HG03460 (cell line): ENCODE results near the gene SYN1.
"Not testable (repeated sequence)": the region's sequence is repeated elsewhere in the genome, so short reads cannot be mapped to it uniquely, and the experiment has no call there.

ENCODE experiments used
- ATAC-seq: cut with Tn5 transposase; IDR thresholded peaks from one replicate; pipeline ENCODE4 v1.9.1; 2021; ENCODE audit not compliant: unreplicated experiment

SYN1 gene

DNA sequence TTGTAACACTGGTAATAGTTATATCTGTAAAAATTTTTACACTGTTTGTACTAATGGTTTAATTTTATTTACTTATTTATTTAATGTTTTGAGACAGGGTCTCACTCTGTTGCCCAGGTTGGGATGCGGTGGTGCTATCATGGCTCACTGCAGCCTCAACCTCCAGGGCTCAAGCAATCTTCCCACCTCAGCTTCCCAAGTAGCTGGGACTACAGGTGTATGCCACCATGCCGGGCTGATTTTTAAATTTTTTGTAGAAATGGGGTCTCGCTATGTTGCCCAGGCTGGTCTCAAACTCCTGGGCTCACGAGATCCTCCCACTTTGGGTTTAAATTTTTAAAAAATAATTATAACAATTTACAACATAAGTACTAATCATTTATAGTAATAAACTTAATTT, 16.5 kb downstream of the SYN1 start:
- not testable (repeated sequence) for ATAC-seq

DNA sequence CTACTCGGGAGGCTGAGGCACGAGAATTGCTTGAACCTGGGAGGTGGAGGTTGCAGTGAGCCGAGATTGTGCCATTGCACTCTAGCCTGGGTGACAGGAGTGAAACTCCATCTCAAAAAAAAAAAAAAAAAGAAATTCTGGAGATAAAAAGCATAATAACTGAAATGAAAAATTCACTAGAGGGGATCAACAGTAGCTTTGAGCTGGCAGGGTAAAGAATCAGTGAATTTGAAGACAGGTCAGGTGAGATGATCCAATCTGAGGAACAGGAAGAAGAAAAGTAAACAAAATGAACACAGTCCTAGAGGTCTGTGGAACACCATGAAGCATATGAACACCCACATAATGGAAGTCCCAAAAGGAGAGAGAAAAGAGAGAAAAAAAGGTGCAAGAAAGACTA, 22.4 kb downstream of the SYN1 start:
- ATAC-seq = no peak

DNA sequence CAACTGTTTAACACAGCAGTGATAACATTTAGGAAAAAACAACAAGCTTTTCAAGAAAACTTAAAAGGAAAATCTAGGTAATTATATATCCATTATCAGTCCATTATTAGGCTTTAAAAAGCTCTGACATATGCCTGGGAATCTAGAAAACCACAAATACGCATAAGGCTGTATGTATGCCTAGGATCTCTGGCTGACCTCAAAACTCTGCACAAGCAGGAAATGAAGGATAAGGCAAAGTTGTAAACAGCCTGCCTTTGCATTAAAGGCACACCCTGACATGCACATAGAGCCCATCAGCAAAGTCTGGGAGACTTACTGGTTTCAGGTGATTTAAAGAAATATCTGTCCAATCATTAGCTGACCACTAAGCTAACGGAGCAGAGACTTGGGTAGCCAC, 23.4 kb downstream of the SYN1 start:
- no peak for ATAC-seq

DNA sequence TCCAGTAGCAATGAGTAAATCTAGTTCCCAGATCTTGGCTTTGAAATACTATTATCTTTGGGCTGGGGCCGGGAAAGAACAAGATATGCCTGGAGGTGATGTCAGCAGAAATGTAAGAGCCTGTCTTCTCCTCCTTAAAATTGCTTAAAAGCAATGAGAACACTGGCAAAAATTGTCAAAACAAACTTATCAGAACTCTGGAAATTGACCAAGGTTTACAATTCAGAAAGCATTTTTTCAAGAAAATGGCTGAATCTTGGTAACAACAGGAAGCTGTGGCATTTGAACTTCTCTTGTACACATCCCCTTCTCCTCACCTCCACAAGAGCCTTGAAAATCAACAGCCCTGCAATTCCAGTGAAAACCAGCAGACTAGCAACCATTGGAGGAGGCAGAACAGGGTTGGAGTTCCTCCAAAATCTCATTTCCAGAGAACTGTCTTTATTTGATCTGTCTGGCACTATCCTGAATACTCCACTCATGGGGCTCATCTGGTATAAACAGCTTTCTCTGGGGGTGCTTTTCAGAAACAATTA, 23.9 kb downstream of the SYN1 start:
- no peak for ATAC-seq

DNA sequence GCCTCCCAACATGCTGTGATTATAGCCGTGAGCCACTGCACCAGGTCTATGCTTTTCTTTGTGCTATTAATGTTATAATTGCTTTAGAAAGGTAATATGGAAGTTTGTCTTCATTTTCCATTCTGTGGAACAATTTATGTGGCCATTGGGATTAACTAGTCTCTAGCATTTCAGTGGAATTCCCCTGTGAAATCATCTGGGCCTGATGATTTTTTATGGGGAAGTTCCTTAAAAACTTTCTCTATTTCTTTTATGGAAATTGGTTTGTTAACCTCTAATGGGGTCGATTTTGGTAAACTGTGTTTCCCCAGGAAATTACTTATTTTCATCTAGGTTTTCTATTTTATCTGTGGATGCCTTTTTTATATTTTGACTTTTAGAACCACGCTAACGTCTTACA, 26.1 kb downstream of the SYN1 start:
- no peak for ATAC-seq

DNA sequence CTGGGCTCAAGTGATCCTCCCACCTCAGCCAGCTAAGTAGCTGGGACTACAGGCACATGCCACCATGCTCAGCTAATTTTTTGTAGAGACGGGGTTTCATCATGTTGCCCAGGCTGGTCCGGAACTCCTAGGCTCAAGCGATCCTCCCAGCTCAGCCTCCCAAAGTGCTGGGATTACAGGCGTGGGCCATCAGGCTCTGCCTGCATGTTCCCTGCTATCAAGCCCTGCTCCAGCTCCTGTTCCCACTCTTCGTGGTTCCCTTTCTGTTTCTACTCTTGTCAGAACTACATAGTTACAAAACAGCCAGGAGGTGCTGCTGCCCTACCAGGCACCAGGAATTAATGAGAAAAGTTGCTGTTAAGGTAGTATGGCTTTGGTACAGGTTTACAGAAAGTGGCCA, 28.7 kb downstream of the SYN1 start:
- ATAC-seq = no peak

DNA sequence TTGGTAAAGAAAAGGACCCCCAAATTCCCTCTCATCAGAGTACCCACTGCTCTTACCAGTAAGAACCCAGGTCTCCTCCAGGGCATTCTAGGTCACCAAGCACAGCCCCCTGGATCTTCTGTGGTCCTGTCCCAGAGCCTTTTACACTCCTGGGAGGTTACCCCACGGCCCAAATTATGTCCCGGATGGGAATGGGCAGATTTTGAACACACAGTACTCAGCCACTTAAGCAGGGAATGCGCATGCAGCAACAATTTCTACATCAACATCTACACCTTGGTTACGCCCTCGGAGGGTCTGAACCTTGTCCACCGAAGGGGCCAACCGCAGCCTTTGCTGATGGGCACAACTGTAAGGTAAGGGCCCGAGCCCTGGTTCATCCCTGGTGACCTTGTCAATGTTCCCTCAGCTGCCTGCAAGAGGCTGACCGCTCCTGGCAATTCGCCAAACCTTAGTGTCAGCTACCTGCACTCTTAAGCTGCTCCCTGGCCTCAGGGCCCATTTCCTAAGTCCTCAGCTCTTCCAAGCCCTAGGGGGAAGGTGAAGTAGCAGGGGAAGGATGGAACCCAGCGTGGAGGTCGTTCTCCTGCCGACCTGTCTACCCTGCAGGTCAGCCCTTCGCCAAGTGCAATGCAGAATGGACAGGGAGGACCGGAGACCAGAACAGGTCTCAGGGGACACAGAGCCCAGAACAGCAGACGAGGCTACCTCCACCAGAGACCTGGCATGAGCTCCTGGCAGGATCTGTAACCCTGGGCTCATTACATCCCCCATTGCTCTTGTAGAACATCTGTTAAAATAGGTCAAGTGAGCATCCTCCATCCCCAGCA, 31.5 kb downstream of the SYN1 start:
- ATAC-seq = no peak

DNA sequence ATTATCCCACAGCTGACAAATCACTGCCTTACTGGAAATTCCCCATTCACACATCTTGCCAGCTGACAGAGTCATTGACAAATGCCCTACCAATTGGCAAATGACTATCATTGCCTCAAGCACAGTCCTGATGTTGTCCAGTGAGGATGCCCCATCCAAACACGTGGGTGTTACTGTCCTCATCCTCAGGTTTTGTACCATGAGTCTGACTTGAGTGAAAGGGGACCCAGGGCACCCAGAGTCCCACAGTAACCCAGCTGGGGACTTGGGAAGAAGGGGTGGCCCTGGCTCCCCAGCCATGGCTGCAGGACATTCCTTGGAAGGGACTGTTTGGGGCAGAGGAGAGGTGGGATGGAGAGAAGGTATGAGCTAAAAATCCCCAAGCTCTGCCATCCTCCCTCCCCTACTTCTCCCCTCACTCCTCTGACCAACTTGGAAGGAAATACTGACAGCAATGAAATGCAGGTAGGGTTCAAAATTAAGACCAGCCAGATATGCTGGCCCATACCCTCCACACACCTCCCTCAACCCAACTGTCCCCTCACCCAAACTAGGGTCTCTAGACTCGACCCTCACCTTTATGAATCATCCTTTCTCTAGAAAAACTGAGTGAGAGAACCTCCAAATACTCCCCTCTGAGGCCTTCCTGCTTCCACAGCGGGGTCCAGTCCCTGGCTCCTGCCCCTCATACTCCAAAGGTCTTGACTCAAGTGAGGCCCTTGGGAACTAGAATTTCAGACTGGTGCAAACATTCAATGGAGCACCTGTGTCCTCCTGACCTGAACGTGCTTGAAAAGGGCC, 32.4 kb downstream of the SYN1 start:
- no peak for ATAC-seq

DNA sequence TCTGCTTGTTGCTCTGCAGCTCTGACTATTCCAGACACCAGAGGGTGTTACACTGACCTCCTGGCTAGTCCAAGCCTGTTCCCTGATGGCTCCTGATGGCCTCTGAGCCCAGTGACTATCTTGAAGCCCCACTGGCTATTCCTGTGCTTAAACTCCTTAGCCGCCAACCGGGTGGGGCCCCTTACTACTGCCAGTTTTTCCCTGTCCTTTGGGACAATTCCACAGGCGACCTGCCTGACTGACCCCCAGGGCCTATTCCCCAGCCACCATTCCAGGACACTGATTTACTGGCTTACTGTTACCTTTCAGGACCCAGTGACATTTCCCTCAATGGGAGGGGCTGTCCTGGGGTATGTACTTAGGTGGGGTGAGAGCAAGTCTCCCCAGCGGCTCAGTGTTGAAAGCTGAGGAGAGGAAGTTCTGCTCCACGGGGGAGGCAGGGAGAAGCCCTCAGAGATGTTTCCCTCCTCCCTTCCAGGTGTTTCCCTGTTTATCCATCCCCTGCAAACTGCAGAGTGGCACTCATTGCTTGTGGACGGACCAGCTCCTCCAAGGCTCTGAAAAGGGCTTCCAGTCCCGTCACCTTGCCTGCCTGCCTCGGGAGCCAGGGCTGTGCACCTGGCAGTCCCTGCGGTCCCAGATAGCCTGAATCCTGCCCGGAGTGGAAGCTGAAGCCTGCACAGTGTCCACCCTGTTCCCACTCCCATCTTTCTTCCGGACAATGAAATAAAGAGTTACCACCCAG, 33.4 kb downstream of the SYN1 start:
- ATAC-seq = no peak

DNA sequence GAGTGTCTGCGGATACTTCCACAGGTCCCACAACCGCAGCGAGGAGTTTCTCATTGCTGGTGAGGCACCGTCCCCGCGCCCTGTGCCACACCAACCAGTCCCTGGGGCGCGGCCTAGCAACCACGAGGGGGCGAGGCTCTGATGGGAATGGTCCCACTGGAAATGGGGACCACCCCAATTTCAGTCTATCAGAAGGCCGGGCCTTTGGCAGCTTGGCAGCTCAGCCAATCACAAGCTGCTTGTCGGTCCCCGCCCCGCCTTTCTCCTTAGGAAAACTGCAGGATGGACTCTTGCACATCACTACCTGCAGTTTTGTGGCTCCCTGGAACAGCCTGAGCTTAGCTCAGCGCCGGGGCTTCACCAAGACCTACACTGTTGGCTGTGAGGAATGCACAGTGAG, 34.4 kb downstream of the SYN1 start:
- no peak for ATAC-seq

DNA sequence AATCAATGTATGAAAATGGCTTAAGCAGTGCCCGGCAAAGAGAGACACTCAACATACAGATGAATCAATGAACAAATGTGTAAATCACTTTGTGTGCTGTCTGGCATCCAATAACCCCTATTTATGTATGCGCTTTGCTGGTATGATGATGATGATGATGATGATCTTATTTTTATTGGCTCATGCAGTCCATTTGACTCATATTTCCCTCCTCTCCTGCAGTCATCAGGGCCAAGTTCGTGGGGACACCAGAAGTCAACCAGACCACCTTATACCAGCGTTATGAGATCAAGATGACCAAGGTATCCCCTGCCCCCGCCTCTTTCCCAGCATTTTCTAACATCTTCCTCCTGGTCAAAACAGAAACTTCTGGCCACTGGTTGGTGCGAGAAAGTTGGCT, 34.9 kb downstream of the SYN1 start:
- ATAC-seq = no peak

DNA sequence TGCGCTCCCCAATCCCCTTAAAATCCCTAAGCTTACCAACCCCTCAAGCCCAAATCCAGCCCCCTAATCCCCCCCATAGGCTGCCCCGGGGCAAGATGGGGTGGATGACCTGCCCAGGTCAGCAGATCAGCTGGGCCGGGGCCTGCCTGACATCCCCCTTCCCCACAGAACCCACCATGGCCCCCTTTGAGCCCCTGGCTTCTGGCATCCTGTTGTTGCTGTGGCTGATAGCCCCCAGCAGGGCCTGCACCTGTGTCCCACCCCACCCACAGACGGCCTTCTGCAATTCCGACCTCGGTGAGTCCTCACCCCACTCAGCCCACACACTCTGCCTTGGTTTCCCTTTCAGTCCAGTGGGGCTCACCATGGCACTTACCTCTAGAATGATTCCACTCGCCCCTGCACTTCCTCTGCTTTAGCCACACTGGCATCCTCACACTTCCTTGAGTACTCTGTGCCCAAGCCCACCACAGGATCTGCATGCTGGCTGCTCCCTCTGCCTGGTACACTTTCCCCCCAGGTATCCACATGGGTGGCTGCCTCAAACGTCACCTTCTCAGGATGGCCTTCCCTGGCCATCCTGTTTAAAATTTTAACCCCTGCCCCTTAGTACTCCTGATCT, 36.3 kb downstream of the SYN1 start:
- no peak for ATAC-seq

DNA sequence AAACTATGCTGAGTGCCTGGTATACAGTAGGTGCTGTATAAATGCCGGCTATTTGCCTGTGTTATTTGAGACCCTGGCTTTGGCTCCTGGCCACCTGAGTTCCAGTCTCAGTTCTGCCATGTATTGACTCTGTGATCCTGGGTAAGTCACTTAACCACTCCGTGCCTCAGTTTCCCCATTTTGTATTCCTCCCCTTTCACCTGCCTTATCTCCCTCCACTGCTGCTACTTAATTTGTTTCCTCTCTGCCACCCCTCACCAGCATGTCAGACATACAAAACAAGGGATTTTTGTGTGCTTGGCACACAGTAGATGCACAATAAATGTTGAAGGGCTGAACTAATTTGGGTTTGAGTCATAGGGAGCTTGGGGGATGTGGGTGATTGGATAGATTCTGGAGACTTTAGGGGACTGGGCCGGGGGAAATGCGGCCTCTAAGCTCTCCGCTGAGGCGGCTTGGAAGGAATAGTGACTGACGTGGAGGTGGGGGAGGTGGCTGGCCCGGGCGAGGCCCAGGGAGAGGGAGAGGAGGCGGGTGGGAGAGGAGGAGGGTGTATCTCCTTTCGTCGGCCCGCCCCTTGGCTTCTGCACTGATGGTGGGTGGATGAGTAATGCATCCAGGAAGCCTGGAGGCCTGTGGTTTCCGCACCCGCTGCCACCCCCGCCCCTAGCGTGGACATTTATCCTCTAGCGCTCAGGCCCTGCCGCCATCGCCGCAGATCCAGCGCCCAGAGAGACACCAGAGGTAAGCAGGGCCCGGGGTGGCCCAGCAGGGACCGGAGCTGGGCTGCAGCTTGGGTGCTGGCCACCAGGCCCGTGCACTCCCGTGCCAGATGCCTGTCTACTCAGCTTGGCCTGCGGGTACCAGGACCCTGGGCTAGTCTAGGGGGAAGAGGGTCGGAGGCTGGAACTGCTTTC, 37.7 kb downstream of the SYN1 start, which contains the start of gene TIMP1:
Gene TIMP1, plus strand, starts transcription at position 706 of the 917 bp plus-strand sequence. CDS start 980 bp downstream, outside the sequence.
- peak; percentile 93 for ATAC-seq

DNA sequence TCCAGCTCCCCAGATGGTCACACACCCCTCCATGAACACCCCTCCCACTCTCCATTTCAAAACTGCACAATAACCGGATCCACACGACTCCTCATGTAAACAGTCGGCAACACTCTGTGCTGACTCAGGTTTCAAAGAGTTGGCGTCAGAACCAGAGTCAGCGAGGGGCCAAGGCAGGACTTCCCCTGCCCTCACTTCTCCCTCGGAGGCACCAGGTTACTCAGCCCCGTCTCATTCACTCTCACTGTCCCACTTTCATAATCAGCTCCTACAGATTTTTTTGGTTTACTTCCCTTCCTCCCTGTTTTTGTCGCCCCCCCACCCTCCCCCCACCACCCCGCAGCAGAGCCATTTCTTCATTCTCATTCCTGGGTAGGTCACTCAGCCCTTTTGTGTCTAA, 40.1 kb downstream of the SYN1 start:
- ATAC-seq = no peak

DNA sequence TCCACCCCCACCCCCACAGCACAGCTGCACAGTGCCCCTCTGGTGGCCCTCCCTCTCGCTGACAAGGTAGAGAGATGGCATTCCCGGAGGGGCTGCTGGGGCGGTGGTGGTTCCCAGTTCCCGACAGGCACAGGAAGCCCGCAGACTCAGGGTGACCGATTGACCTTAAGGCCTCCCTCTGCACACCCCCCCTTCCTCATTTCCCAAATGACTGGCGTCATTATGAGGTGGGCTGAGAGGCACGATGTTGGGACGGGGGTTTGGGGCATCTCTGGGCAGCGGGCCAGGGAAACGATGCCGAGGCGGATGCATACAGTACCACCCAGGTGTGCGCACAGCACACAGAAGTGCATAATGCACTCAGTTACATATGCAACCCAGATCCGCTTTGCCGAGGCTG, 41.0 kb downstream of the SYN1 start:
- no peak for ATAC-seq

DNA sequence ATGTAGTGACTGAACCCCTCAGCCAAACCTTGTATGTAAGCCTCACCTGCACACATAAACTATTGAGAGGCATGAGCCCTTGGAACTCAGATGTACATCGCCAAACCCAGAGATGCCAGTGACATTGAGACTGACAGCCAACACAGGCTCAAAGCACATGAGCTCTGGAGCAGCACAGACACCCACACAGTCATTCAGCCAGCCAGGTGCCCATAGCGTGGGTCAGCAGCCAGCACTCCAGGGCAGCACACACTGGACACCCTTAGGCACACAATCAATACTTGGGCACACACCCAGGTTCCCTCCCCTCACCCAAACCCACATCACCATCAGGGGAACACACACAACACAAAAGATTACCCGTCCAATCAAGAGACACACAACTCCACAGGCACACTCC, 41.8 kb downstream of the SYN1 start:
- no peak for ATAC-seq

DNA sequence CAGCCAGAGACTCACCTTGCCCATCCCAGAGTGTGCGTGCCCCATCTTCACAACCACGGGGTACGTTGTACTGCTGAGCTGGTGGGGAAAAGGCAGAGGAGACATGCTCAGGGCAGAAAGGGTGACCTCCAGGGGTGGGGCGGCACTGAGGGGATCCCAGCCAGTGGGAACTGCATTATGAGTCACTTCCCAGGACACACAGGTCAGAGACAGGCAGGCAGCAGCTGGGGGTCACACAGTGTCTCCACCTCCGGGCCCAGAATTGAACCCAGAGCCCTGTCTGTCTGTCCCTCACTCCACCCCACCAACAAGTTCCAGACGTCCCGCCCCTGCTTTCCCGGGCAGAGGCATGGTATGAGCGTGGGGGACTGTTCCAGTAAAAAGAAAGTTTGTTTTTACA, 42.2 kb downstream of the SYN1 start:
- no peak for ATAC-seq

DNA sequence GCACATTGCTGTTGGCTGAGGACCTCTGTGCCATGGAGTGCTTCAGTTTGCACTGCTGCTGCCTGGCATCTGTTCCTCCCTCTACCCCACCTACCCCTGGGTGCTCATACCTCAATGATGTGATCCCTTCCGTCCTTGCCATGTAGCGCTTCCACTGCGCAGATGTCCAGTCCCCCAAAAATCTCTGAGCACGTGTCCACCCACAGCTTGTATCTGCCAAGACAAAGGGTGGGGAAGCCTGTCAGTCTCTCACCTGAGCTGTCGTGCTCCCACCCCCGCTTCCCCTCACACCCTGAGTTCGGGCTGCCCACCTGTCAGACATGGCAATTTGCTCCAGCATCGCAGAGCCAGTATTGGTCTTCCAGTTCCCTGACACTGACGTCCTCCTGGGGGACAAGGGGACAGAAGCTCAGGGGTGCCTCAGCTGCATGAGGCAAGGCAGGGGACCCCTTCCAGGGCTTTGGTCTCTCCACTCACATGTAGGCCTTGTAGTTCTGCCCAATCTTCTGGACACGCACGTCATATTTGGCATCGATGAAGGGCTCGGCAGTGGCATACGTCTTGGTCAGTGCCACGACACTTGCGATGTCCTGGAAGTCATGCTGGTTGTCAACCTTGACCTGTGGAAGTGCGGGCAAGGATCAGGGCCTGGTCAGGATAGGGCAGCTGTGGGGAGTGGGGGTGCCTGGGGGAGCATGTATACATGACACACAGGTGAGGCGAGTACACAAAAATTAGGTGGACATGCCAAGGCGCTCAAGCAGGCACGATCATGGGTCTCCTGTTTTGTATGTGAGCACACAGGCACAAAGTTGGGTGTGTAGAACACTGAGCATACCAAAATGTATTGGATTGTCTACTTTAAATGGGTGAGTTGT, 43.4 kb downstream of the SYN1 start:
- ATAC-seq = no peak
